Choroid plexus epithelial cell (primary cell): ENCODE measurements around the gene SLC12A8.

Experiments used
- DNase-seq: peaks from one replicate; pipeline ENCODE4 v3.0.0-alpha.2; 2010; ENCODE audit warnings: low read depth
- H3K4me3 ChIP-seq: 2 replicates; pipeline ENCODE4 v1.5.1; 2011; ENCODE audit warnings: low read depth, mild to moderate bottlenecking, control low read depth, low read length, moderate library complexity
- TF ChIP-seq, protein P1 (sequence below): conservative IDR thresholded peaks from 2 replicates; pipeline ENCODE4 v1.5.1; 2011; ENCODE audit warnings: low read depth, mild to moderate bottlenecking, control low read depth, inconsistent platforms, low read length, moderate library complexity

The SLC12A8 gene

DNA sequence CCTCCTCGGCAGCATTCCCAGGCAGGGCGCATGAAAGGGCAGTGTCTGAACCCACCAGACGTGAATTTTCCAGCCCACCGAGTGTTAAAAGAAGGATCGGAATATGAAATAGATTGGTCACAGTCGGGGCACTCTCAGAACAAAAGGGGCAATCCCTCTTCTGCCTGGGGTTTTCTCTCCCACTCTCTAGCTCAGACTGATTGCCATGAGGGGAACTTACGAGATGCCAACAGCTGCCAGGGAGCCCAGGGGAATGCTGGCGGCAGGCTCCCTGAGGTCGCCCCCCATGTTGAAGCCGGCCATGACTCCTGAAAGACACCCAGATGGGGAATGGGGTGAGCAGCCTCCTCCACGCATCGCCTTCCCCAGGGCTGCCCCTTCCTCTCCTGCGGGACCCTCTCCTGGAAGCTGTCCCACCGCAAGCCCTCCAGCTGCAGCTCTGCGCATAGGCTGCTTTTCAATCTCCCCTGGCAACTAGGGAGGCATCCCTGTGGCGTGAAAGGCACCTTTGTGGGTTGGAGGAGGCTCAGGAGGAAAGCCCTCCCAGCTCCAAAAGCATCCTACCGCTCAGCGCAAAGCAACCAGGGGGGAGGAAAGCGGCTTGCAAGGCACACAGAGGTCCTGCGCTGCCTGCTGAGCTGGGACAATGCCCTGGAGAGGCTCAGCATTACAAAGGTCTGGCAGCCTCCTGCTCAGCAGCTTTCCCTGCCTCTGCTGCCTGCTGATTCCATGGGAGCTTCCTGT is 92.0 kb downstream of the SLC12A8 start:
- TF ChIP-seq, protein P1, sequence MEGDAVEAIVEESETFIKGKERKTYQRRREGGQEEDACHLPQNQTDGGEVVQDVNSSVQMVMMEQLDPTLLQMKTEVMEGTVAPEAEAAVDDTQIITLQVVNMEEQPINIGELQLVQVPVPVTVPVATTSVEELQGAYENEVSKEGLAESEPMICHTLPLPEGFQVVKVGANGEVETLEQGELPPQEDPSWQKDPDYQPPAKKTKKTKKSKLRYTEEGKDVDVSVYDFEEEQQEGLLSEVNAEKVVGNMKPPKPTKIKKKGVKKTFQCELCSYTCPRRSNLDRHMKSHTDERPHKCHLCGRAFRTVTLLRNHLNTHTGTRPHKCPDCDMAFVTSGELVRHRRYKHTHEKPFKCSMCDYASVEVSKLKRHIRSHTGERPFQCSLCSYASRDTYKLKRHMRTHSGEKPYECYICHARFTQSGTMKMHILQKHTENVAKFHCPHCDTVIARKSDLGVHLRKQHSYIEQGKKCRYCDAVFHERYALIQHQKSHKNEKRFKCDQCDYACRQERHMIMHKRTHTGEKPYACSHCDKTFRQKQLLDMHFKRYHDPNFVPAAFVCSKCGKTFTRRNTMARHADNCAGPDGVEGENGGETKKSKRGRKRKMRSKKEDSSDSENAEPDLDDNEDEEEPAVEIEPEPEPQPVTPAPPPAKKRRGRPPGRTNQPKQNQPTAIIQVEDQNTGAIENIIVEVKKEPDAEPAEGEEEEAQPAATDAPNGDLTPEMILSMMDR: no peak
- H3K4me3 ChIP-seq: no peak overlapping the region
- DNase-seq: peak; percentile 48

- DNase-seq: no peak
- H3K4me3 ChIP-seq: no peak overlapping the region
- TF ChIP-seq, protein P1: no peak
Observed at GRCh38 chr3:125119752-125120378, 92.7 kb downstream of the SLC12A8 start.

- TF ChIP-seq, protein P1: no peak
- no peak for DNase-seq
- H3K4me3 ChIP-seq: no peak overlapping the region
Observed at GRCh38 chr3:125118600-125118999, 93.9 kb downstream of the SLC12A8 start.

- TF ChIP-seq, protein P1: no peak
- no peak for DNase-seq
- H3K4me3 ChIP-seq: no peak overlapping the region
Observed at GRCh38 chr3:125117631-125118191, 94.8 kb downstream of the SLC12A8 start.

DNA sequence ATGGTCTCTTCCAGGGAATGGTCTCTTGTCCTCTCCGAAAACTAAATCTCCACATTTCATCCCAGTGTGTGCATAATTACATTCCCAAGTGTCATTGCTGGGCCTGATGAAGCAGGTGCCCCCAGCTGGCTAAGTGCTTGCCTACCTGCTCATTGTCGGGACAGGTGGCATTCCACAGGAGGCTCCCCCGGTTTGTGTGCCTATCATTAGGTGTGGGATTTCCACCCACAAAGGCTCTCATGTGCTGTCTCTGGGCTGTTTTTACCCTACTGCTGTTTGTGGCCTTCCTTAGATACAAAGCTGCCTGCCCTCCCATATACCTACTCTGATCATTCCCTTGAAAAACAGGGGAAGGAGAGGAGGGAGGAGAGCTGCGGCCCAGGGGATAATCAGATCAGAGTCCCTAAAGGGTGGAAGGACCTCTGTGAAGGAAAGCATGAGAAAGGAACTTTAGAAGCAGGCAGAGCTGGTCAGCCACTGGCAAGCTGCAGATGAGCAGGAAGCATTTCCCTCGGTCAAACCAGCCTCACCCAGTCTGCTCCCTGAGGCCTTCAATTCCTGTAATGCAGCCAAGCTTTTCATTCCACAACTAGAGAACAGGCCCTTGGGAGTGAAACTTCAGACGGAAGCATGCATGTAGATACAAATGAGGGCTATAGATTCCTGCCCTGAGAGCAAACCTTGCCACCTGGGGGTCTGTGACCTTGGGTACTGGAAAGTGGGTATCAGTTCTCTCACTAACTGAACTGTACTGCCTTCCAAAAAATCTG is 96.1 kb downstream of the SLC12A8 start:
- H3K4me3 ChIP-seq: no peak overlapping the region
- peak; percentile 84 for DNase-seq
- TF ChIP-seq, protein P1: no peak

DNA sequence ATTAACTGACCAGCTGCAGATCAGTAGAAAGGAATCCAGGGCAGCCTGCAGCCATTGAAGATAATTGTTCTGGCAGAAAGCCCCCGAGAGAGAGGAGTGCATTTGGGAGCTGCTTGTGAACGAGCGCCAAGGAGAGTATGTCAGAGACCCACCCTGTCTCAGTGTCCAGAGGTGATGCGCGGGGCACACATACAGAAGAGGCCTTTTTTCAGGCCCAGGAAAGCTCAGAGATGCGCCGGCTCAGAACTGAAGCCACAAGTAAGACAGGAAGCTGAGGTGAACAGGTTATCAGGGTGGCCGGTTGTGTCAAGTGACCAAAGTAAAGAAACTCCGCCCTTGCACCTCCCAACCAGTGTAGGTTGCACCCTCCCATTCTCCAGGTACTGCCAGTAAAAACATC is 96.9 kb downstream of the SLC12A8 start:
- H3K4me3 ChIP-seq: no peak overlapping the region
- peak; percentile 53 for DNase-seq
- TF ChIP-seq, protein P1: no peak
